ENCODE results near the gene MOXD1.

Gene MOXD1

GRCh38 chr6:132400883-132401617, at the start of gene MOXD1:
MOXD1 (minus strand) TSS chr6:132401475; CDS start chr6:132401426, 49 bp downstream.
- DNase-seq, result no peak

- no peak for DNase-seq
These were observed 45.6 kb upstream of the MOXD1 start for GRCh38 chr6:132446855-132447241.

GRCh38 chr6:132446141-132446854, 45.0 kb upstream of the MOXD1 start:
- no peak for DNase-seq

- DNase-seq, result no peak
These were observed 44.1 kb upstream of the MOXD1 start for GRCh38 chr6:132445201-132445951.

- no peak for DNase-seq
These were observed 41.9 kb upstream of the MOXD1 start for GRCh38 chr6:132443206-132443605.

- no peak for DNase-seq
These were observed 28.8 kb upstream of the MOXD1 start for GRCh38 chr6:132430110-132430509.

- no peak for DNase-seq
These were observed 23.9 kb upstream of the MOXD1 start for GRCh38 chr6:132425176-132425575.

GRCh38 chr6:132423839-132424238, 22.6 kb upstream of the MOXD1 start:
- DNase-seq, result no peak

GRCh38 chr6:132418235-132418965, 17.1 kb upstream of the MOXD1 start:
- no peak for DNase-seq

- DNase-seq, result no peak
These were observed 13.5 kb upstream of the MOXD1 start for GRCh38 chr6:132414761-132415160.

GRCh38 chr6:132414322-132414721, 13.0 kb upstream of the MOXD1 start:
- DNase-seq, result no peak

- no peak for DNase-seq
These were observed 12.2 kb upstream of the MOXD1 start for GRCh38 chr6:132413499-132413802.

- no peak for DNase-seq
These were observed 11.6 kb upstream of the MOXD1 start for GRCh38 chr6:132412656-132413498.

GRCh38 chr6:132411296-132411695, 10.0 kb upstream of the MOXD1 start:
- DNase-seq, result no peak

GRCh38 chr6:132410830-132411229, 9.6 kb upstream of the MOXD1 start:
- no peak for DNase-seq

GRCh38 chr6:132405143-132405915, 4.1 kb upstream of the MOXD1 start:
- DNase-seq, result no peak

GRCh38 chr6:132404736-132405135, 3.5 kb upstream of the MOXD1 start:
- DNase-seq, result no peak

- DNase-seq, result no peak
These were observed 3.1 kb upstream of the MOXD1 start for GRCh38 chr6:132404330-132404729.

- DNase-seq, result no peak
These were observed 477 bp upstream of the MOXD1 start for GRCh38 chr6:132401618-132402285.

GRCh38 chr6:132400555-132400882, 756 bp downstream of the MOXD1 start:
- DNase-seq, result no peak
